HG03025 (cell line): ENCODE measurements around the gene SRCAP.

Experiments
- ATAC-seq: cut with Tn5 transposase; IDR thresholded peaks from one replicate; pipeline ENCODE4 v1.9.1; 2021; ENCODE audit warnings: mild to moderate bottlenecking, moderate library complexity; ENCODE audit not compliant: unreplicated experiment, low FRiP score

The SRCAP gene

DNA sequence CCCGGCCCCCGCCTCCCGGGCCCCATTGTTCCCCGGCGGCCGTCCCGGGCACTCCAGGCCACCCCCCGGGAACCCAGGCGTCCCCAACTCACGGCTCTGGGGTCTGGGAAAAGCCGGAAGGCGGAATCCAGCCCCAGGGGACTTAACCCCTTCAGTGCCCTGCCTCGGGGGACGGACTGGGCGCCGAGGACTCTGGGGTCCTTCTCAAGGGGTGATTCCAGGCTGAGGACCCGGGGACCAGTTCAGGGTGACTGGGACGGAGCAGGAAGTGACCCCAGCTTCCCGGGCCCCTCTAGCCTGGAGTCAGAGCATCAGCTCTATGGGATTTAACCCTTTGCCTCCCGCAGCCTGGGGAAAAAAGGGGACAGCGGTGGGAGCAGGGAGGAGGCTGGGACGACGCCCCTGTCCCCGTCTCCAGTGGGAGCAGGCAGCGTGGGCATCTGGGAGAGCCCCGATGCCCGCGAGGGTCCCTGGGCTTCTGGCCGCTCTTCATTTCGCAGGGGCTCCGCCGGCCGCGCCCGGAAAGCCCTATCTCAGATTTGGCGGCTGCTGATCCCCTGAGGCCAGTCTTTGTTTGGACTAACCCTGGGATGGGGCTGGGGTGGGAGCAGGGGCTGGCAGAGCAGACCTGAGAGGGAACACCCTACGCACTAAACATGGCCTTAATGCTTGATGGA is 88.1 kb downstream of the SRCAP start, which contains the start of gene ZNF629:
TSS of gene ZNF629 (minus strand) at position 270 of the 677 bp plus-strand sequence. CDS start 2,723 bp downstream, outside the sequence.
- no peak for ATAC-seq

DNA sequence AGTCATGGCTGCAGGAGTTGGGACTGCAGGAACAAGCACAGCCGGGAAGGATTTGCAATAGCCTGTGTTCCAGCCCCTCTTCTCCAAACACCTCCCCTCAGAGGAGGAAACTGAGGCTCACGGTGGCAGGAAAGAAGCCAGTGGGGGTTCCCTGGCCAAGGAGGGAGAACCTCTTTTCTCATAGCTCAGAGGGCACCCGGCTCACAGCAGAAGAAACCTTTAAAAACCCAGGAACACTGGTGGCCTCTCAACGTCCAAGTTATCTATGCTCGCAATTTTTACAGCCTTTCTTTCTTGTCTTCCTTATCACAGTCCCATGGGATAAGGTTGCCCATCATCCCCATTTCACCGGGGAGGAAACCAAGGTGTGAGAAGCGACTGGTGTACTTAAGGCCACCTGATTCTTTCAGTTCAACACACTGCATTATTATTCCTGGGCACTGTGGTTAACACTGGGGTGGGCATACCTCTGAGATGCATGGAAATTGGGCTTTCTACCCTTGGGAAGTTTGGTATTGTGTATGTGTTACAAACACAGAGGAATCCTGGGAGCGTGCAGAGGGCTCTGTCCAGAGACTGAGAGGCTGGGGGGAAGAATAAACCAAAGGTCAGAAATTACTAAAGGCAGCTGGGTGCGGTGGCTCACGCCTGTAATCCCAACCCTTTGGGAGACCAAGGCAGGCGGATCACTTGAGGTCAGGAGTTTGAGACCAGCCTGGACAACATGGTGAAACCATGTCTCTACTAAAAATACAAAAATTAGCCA is 88.8 kb downstream of the SRCAP start:
- ATAC-seq, result no peak
